ENCODE results near the gene DOCK4. TPM values are rescaled to one million over a fixed set of nuclear protein-coding genes. Genes with fewer than 3 reads are reported as not detected.

Gene DOCK4
- total RNA-seq, 2 experiments from 2014 or later, result 1.4 to 1.7 TPM

DNA sequence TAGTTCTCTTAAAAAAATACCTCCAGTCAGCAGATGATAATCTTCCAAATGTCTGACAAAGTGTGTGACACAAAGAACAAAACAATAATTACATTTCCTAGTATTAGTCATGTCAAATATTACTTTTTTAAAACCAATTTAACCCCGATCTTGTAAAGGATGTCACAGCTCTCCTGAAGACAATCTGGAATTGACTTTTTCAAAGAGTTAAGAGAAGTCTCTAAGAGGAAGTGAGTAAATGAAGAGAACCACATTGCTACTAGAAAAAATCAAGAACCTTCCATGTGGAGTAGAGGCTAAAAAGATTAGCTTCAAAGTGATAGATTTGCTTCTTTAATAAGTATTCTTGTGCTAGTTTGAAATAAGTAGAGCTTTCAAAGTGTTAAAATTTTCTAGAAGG, 425.7 kb downstream of the DOCK4 start:
- POLR2A ChIA-PET, result no interaction called here
- no peaks in the 10 kb centered on the region for H3K36me3 Mint-ChIP-seq
- peaks cover 4% of the 10 kb centered on the region for H3K9me3 Mint-ChIP-seq
- no peak overlapping the region for H3K4me3 Mint-ChIP-seq
- H3K27ac Mint-ChIP-seq, result no peak overlapping the region
- H3K27me3 Mint-ChIP-seq, result peaks cover 4% of the 10 kb centered on the region
- H3K4me1 Mint-ChIP-seq, result no peaks in the 10 kb centered on the region
- ATAC-seq (ENCODE audit: low read depth) (no peak), DNase-seq (no peak)

DNA sequence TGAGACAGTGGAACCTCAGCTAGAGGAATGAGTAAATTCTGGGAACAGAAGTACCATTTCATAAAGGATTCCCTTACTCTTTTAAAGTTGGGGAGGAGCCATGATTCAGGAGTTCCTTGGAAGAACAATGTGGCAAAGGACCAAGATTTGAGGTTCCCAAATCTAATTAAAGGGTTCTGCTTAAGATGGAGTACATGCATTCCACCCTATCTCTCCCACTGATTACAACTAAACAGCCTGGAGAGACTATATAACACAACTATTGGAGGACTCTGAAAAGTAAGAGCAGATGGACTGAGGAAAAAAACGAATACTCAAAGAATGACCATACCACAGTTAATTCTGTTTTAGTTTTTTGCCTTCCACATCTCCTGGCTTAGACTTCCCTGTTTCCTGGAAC, 431.0 kb downstream of the DOCK4 start:
- POLR2A ChIA-PET, result no interaction called here
- Mint-ChIP-seq H3K4me1 (no peaks in the 10 kb centered on the region), H3K36me3 (no peaks in the 10 kb centered on the region), H3K27ac (no peak overlapping the region), H3K27me3 (no peaks in the 10 kb centered on the region), H3K4me3 (no peak overlapping the region), H3K9me3 (peaks cover 4% of the 10 kb centered on the region)
- ATAC-seq (ENCODE audit: low read depth), result no peak
- DNase-seq, result no peak

DNA sequence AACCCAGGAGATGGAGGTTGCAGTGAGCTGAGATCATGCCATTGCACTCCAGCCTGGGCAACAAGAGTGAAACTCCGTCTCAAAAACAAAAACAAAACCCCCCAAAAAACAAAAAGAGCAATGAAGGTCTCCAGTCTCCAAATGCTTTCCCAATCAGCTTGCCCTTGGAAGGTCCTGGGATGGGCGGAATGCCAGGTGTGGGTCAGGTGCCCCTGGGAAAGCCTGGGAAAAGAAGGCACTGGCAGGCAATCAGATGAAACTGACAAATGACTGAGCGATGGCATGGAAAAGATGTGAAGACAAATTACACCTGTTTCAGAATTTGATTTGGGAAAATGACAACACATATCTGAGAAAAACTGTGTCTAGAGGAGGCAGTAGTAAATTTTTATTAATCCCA, 433.5 kb downstream of the DOCK4 start:
- no peak for DNase-seq
- H3K4me3 Mint-ChIP-seq, result no peak overlapping the region
- H3K4me1 Mint-ChIP-seq, result no peaks in the 10 kb centered on the region
- no peak for ATAC-seq (ENCODE audit: low read depth)
- no peak overlapping the region for H3K27ac Mint-ChIP-seq
- H3K27me3 Mint-ChIP-seq, result peaks cover 2% of the 10 kb centered on the region
- POLR2A ChIA-PET, result no interaction called here
- peaks cover 3% of the 10 kb centered on the region for H3K9me3 Mint-ChIP-seq
- no peaks in the 10 kb centered on the region for H3K36me3 Mint-ChIP-seq

DNA sequence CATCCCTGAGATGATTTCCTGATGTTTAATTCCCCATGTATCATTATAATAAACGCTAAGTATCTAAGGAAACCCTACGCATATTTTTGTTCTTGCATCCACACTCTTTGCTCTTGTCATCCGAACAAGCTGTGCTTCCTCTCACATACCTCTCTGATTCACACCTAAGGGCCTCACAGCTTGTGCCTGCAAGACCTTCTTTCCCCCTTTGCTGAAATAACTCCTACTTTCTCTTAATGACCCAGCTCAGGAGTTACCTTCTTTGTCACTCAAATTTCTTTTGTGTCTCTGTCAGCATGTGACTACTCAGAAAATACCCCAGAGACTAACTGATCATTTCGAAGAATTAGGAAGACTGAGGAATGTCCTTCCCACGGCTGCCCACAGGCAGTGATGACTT, 434.6 kb downstream of the DOCK4 start:
- Mint-ChIP-seq H3K27me3 (peaks cover 2% of the 10 kb centered on the region), H3K4me1 (no peaks in the 10 kb centered on the region), H3K4me3 (no peak overlapping the region), H3K36me3 (no peaks in the 10 kb centered on the region), H3K27ac (no peak overlapping the region), H3K9me3 (peaks cover 3% of the 10 kb centered on the region)
- no peak for ATAC-seq (ENCODE audit: low read depth)
- DNase-seq, result no peak
- POLR2A ChIA-PET, result no interaction called here

DNA sequence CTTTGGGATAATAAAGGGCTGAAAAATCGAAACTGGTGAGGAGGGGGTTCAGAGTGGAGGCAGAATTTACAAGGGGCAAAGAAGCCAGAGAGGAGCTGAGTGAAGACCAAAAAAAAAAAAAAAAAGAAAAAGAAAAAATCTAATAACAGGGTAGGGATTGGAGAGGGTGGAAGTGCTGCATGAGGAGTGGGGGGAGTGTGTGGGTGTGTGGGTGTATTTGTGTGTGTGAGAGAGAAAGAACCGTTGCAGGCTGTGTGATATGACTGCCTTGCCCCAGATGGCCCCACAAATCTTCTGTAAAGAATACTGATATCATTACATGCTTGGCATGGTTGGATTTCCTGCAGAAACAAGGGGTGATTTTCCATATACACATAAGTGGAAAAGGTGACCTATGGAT, 436.1 kb downstream of the DOCK4 start:
- Mint-ChIP-seq H3K27ac (no peak overlapping the region), H3K4me1 (no peaks in the 10 kb centered on the region), H3K9me3 (no peaks in the 10 kb centered on the region), H3K36me3 (no peaks in the 10 kb centered on the region), H3K27me3 (peaks cover 2% of the 10 kb centered on the region), H3K4me3 (no peak overlapping the region)
- ATAC-seq (ENCODE audit: low read depth), result no peak
- POLR2A ChIA-PET, result no interaction called here
- no peak for DNase-seq

DNA sequence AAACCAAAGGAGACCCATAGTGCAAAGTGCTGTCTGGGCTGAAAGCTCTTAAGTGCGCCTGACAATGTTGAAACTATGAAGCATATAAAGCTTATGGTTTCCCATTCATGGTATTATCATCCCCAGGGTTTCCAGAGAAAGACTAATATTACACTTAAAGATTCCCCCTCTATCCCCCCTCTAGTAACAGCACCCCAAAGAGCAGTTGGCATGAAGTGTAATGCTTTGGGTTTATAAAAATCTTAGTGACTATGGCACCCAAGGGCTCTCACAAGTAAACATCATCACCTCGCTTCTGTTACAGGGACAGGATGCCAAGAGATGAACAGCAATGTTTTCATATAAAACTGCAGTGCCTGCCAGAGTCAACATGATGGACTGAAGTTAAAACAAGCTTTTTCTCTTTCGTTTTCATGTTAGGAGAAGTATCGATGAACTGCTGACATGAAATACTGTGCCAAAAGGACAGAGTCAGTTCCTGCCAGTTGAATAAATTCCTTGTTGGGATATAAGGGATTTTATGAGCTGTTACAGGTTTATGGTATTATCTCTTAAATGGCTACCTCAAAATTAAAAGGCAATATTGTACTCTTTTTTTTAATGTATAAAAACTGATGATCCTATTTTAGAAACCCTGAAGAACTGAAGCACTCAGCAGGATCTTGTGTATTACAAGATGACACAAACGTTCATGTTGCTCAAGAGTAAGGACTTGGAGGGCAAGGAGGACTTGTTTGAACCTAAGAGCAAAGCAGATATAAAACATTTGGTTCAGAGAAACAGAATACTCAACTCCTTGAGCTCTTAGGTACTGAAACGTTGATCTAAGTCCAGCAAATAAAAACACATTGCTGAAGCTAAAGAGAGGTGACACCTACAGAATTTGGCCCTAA, 440.2 kb downstream of the DOCK4 start:
- ATAC-seq (ENCODE audit: low read depth) (no peak), DNase-seq (no peak)
- H3K27me3 Mint-ChIP-seq, result peaks cover 2% of the 10 kb centered on the region
- no peaks in the 10 kb centered on the region for H3K36me3 Mint-ChIP-seq
- no peaks in the 10 kb centered on the region for H3K9me3 Mint-ChIP-seq
- no peak overlapping the region for H3K27ac Mint-ChIP-seq
- H3K4me3 Mint-ChIP-seq, result no peak overlapping the region
- POLR2A ChIA-PET, result no interaction called here
- no peaks in the 10 kb centered on the region for H3K4me1 Mint-ChIP-seq

DNA sequence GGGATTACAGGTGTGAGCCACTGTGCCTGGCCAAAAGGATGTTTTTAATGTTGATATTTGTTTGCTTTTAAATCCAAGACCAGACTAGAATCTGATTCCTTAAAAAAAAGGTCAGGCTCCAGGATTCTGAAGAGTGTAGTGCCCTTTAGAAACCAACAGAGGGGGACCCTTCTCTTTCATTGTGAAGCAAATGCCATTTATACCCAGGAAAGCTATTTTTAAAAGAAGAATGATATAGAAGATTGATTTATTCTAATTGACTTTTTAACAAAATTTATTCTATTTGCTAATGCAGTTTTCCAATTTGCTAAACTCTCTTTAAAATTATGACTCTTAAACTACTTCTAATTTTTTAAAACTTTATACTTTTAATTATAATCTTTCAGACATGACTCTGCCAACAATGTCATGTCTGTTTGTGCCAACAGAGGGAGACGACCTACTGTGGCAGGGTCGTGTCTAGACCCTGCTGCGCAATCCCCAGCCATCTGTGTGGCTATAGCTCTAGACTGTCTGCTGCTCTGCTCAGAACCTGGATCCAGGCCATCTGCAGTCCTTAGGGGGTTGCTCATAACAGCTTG, 442.9 kb downstream of the DOCK4 start:
- Mint-ChIP-seq H3K4me1 (no peaks in the 10 kb centered on the region), H3K9me3 (no peaks in the 10 kb centered on the region), H3K4me3 (no peak overlapping the region), H3K27ac (no peak overlapping the region), H3K27me3 (peaks cover 2% of the 10 kb centered on the region), H3K36me3 (no peaks in the 10 kb centered on the region)
- ATAC-seq (ENCODE audit: low read depth) (no peak), DNase-seq (no peak)
- POLR2A ChIA-PET, result no interaction called here

DNA sequence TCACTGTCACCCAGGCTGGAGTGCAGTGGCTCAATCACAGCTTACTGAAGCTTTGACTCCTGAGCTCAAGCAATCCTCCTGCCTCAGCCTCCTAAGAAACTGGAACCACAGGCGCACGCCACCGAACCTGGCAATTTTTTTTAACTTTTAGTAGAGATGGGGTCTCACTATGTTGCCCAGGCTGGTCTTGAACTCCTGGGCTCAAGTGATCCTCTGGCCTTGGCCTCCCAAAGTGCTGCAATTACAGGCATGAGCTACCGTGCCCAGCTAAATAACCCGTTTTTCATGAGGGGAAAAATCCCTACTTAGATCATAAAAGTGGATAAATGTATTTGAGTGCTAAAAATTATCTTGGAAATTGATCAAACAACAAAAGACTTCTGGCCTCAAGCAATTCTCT, 443.4 kb downstream of the DOCK4 start:
- Mint-ChIP-seq H3K27me3 (peaks cover 2% of the 10 kb centered on the region), H3K4me1 (no peaks in the 10 kb centered on the region), H3K9me3 (no peaks in the 10 kb centered on the region), H3K27ac (no peak overlapping the region), H3K36me3 (no peaks in the 10 kb centered on the region), H3K4me3 (no peak overlapping the region)
- no peak for DNase-seq
- POLR2A ChIA-PET, result no interaction called here
- no peak for ATAC-seq (ENCODE audit: low read depth)

DNA sequence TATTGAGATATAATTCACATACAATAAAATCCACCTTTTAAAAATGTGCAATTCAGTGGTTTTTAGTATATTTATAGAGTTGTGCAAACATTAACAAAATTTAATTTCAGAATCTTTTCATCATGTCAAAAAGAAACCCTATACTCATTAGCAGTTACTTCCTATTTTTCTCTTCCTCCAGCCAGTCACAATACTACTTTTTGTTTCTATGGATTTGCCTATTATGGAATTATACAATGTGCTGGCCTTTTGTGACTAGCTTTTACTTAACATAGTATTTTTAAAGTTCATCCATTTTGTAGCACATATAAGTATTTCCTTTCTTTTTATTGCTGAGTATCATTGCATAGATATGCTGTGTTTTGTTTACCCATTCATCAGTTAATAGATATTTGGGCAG, 444.0 kb downstream of the DOCK4 start:
- Mint-ChIP-seq H3K27ac (no peak overlapping the region), H3K9me3 (no peaks in the 10 kb centered on the region), H3K27me3 (peaks cover 2% of the 10 kb centered on the region), H3K4me3 (no peak overlapping the region), H3K4me1 (no peaks in the 10 kb centered on the region), H3K36me3 (no peaks in the 10 kb centered on the region)
- ATAC-seq (ENCODE audit: low read depth) (no peak), DNase-seq (no peak)
- POLR2A ChIA-PET, result no interaction called here

DNA sequence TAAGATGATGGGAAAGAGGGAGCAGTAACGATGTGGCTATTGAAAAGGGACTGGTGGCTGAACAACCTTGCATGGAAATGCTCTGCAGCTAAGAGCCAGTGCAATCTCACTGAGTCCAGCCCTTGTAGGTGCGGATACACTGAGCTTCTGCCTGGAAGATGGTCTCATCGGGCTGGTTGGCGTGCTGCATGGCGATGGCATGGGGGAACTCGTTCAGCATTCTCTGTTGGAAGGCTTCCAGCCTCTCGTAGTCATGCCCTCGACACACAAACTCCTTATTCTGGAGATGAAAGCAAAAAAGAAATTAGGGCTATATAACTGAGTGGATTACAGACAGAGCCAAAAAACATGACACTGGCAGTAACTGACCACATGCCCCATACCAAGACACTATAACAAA, 446.2 kb downstream of the DOCK4 start:
- H3K4me1 Mint-ChIP-seq, result no peaks in the 10 kb centered on the region
- peaks cover 5% of the 10 kb centered on the region for H3K27me3 Mint-ChIP-seq
- no peak overlapping the region for H3K27ac Mint-ChIP-seq
- no peak overlapping the region for H3K4me3 Mint-ChIP-seq
- H3K36me3 Mint-ChIP-seq, result no peaks in the 10 kb centered on the region
- DNase-seq, result no peak
- ATAC-seq (ENCODE audit: low read depth), result no peak
- H3K9me3 Mint-ChIP-seq, result no peaks in the 10 kb centered on the region
- POLR2A ChIA-PET, result no interaction called here

DNA sequence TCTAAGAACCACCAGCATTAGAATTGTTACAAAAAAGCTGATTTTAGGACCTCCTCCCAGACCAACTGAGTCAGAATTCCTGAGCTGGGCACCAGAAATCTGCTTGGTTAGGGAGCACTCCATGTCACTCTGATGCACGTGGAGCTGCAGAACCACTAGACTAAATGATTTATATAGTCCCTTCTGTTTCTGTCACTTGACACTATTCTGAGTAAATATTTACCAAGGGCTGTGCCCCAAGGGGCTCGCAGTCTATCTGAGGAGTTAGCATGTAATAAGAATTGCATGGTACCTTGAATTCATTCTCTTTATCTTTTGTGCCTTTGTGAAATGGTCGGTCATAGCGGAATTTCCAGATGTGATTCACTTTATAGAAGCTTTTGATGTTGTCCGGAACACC, 447.9 kb downstream of the DOCK4 start:
- Mint-ChIP-seq H3K4me3 (no peak overlapping the region), H3K27me3 (peaks cover 5% of the 10 kb centered on the region), H3K9me3 (no peaks in the 10 kb centered on the region), H3K4me1 (no peaks in the 10 kb centered on the region), H3K27ac (no peak overlapping the region), H3K36me3 (no peaks in the 10 kb centered on the region)
- POLR2A ChIA-PET, result no interaction called here
- no peak for DNase-seq
- no peak for ATAC-seq (ENCODE audit: low read depth)

DNA sequence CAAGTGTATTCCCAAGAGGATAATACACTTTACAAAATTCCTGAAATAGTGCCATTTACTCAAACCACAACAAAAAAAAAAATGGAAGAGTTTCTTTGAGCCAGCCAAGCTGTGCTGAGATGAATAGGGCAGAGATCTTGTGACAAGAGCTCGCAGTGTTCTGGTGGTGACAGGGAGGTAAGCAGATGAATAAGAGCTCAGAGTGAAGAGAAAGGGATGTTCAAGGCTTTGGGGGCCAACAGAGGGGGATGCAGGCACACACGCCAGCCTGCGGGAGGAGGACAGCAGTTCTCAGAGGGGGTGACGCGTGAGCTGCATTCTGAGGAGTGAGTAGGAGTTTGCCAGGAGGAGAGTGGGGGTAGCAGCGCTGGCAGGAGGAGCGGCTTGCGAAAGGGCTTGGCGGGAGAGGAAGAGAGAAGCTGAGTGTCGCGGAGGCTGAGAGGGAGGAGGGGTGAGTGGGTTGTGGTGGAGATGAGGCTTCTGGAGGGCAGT, 449.5 kb downstream of the DOCK4 start:
- Mint-ChIP-seq H3K27ac (no peak overlapping the region), H3K9me3 (no peaks in the 10 kb centered on the region), H3K4me1 (peaks cover 1% of the 10 kb centered on the region), H3K4me3 (no peak overlapping the region), H3K27me3 (peaks cover 5% of the 10 kb centered on the region), H3K36me3 (no peaks in the 10 kb centered on the region)
- POLR2A ChIA-PET, result no interaction called here
- ATAC-seq (ENCODE audit: low read depth), result no peak
- no peak for DNase-seq

DNA sequence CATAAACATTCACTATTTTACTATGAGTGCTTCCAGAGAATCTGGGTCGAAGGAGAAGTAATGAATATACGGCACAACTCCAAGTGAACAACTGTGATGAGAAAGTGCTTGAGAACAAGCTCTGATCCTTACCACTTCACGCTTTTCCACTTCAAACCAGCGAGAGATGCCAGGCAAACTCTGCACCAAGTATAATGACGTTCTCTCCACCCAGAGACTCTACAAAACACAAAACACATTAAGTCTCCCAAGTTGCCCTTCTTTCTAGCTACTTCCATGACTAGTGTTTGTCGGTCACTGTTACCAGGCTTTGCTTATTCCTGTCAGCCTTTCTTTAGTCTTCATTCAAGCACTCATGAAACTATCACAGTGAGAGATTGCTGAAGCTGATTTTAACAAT, 450.8 kb downstream of the DOCK4 start:
- H3K9me3 Mint-ChIP-seq, result no peaks in the 10 kb centered on the region
- no peaks in the 10 kb centered on the region for H3K36me3 Mint-ChIP-seq
- POLR2A ChIA-PET, result no interaction called here
- no peak overlapping the region for H3K27ac Mint-ChIP-seq
- H3K27me3 Mint-ChIP-seq, result peaks cover 5% of the 10 kb centered on the region
- no peak for ATAC-seq (ENCODE audit: low read depth)
- H3K4me1 Mint-ChIP-seq, result peaks cover 1% of the 10 kb centered on the region
- DNase-seq, result no peak
- no peak overlapping the region for H3K4me3 Mint-ChIP-seq

DNA sequence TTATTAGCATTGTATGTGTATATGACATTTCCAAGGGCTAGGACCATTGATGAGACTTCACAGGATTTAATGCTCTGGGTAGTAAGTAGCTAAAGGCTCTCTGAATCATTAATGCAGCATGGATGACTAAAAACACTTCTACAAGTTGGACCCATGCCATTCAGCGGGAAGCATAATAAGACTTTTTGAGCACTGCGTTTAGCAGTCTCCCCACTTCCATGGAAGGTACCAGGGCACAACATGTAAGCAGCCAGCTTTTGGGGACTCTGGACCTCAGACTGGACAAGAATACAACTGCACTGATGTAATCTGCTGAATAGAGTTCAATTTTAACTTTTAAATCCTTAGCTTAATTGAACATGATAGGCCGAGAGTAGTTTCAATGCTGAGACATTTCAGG, 452.2 kb downstream of the DOCK4 start:
- no peak for ATAC-seq (ENCODE audit: low read depth)
- POLR2A ChIA-PET, result no interaction called here
- Mint-ChIP-seq H3K4me3 (no peak overlapping the region), H3K27ac (no peak overlapping the region), H3K36me3 (no peaks in the 10 kb centered on the region), H3K9me3 (no peaks in the 10 kb centered on the region), H3K27me3 (peaks cover 5% of the 10 kb centered on the region), H3K4me1 (peaks cover 1% of the 10 kb centered on the region)
- no peak for DNase-seq

Measured in activated naive CD8-positive, alpha-beta T cell treated with anti-CD3 and anti-CD28 coated beads, Interleukin-2, amount 10 ng/mL, durations not matched to agents 7 days and 5 days (primary cell).